Esophagus muscularis mucosa (tissue), 3 donors: ENCODE data around the gene RXFP1.

Experiments used
- CTCF ChIP-seq, 3 experiments: fragments of 200-600 bp in 2 of 3; fragments of 450-650 bp in 1 of 3; sonication (generic) in 2 of 3; IDR thresholded peaks; one replicate each; pipeline ENCODE4 v1.5.1; 2017 to 2019; ENCODE audit warnings: antibody characterized with exemption in 3 of 3, mild to moderate bottlenecking in 2 of 3, moderate library complexity in 1 of 3
- POLR2A ChIP-seq: fragments of 450-650 bp; IDR thresholded peaks from one replicate; pipeline ENCODE4 v1.6.1; 2017; ENCODE audit warnings: antibody characterized with exemption, moderate library complexity, mild to moderate bottlenecking, low read depth
- POLR2AphosphoS5 ChIP-seq, 2 donors: sonication (generic); formaldehyde crosslinking; IDR thresholded peaks; one replicate each; pipeline ENCODE4 v1.6.1; 2017; ENCODE audit warnings: antibody characterized with exemption in 2 of 2

GRCh38 chr4:158673633-158674032 is 152.0 kb downstream of the RXFP1 start:
- no peak for TF ChIP-seq POLR2A
- TF ChIP-seq CTCF (IDR thresholded peaks at IDR 0.05): no peak
- TF ChIP-seq POLR2AphosphoS5 (IDR thresholded peaks at IDR 0.05): no peak
